K562 (cell line): ENCODE results near the gene SEC23A. TPM values are rescaled to one million over a fixed set of nuclear protein-coding genes. Genes with fewer than 3 reads are reported as not detected.

Experiments
- COPS2 ChIP-seq: fragments of 450-650 bp; conservative IDR thresholded peaks from 2 replicates; pipeline ENCODE4 v1.6.1; 2016; ENCODE audit warnings: mild to moderate bottlenecking, moderate library complexity
- MIER1 ChIP-seq: fragments of 450-650 bp; IDR thresholded peaks from 2 replicates; pipeline ENCODE4 v1.6.1; 2016; ENCODE audit warnings: antibody characterized with exemption, mild to moderate bottlenecking, low read depth
- NFATC3 ChIP-seq: fragments of 450-650 bp; IDR thresholded peaks from 2 replicates; pipeline ENCODE4 v1.6.1; 2017; ENCODE audit warnings: mild to moderate bottlenecking
- OTX1 ChIP-seq: fragments of 450-650 bp; formaldehyde crosslinking; IDR thresholded peaks from 2 replicates; pipeline ENCODE4 v1.4.0; 2022; ENCODE audit warnings: mild to moderate bottlenecking
- ZBTB40 ChIP-seq, 2 experiments: fragments of 450-650 bp in 1 of 2; sonication (generic) in 1 of 2; formaldehyde crosslinking in 1 of 2; IDR thresholded peaks; 2 replicates each; pipeline versions ENCODE4 v1.7.1 to v1.9.0; 2016 to 2022; ENCODE audit warnings: inconsistent platforms in 1 of 2, mild to moderate bottlenecking in 1 of 2, missing genetic modification reagents in 1 of 2
- ZNF77 ChIP-seq: fragments of 250-450 bp; sonication (Bioruptor Pico); IDR thresholded peaks from 2 replicates; pipeline ENCODE4 v1.5.0; 2020
- polyA plus RNA-seq, 8 experiments: library from polyadenylated mRNA; depleted of rRNA in 4 of 8; stranded (reverse) in 5 of 8; unstranded in 3 of 8; fragments of >200 nt; fragmentation: Nextera tagmentation in 2 of 8; fragmentation: Illumina TruSeq in 1 of 8; extraction: Ambion mirVana in 2 of 8; extraction: Trizol in 1 of 8; gene quantifications; 2 replicates each; pipeline versions ENCODE4 v1.2.1 to v1.2.3, GENCODE V29; 2011 to 2014; ENCODE audit warnings: inconsistent platforms in 1 of 8, missing spikeins in 1 of 8
- total RNA-seq, 7 experiments: library from RNA; depleted of rRNA in 6 of 7; stranded (reverse); fragments of >200 nt in 6 of 7; fragmentation: Illumina TruSeq in 2 of 7; extraction: Trizol in 2 of 7; gene quantifications; 2 replicates each; pipeline versions ENCODE4 v1.2.1 to v1.2.3, GENCODE V29; 2011 to 2021; ENCODE audit warnings: low replicate concordance in 1 of 7
- TF ChIP-seq, protein P1 (sequence below): sonication (generic); IDR thresholded peaks from 2 replicates; pipeline ENCODE4 v1.6.1; 2016

SEC23A gene
- total and polyA plus RNA-seq, 9 of the 15 experiments (the other 6 are each of a cell fraction or from before 2014, with no cell fraction given) = 5.5 to 47.0 (median 14.5) TPM

GRCh38 chr14:39040529-39040928, 62.5 kb downstream of the SEC23A start (continued):
- TF ChIP-seq ZBTB40 (IDR thresholded peaks at IDR 0.05) (no peak), ZBTB40 (CRISPR knock-in tag; IDR thresholded peaks at IDR 0.05) (no peak), NFATC3 (no peak), COPS2 (no peak), OTX1 (CRISPR knock-in tag) (no peak), ZNF77 (CRISPR knock-in tag) (no peak), MIER1 (no peak)
- TF ChIP-seq, protein P1, sequence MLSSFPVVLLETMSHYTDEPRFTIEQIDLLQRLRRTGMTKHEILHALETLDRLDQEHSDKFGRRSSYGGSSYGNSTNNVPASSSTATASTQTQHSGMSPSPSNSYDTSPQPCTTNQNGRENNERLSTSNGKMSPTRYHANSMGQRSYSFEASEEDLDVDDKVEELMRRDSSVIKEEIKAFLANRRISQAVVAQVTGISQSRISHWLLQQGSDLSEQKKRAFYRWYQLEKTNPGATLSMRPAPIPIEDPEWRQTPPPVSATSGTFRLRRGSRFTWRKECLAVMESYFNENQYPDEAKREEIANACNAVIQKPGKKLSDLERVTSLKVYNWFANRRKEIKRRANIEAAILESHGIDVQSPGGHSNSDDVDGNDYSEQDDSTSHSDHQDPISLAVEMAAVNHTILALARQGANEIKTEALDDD = no peak
